ENCODE measurements around the gene KLHDC4. TPM values are rescaled to one million over a fixed set of nuclear protein-coding genes. Genes with fewer than 3 reads are reported as not detected.

Gene KLHDC4
- total and polyA plus RNA-seq, 8 donors, result 25.5 to 119 (median 43.5) TPM

GRCh38 chr16:87766485-87766797, 655 bp upstream of the KLHDC4 start:
- no peaks in the 10 kb centered on the region for H3K27me3 ChIP-seq
- no peaks in the 10 kb centered on the region for H3K9me3 ChIP-seq
- whole genome bisulfite sequencing, 5 donors, result 36 to 56% (median 41%) methylated on average over 17 of the region's 17 CpGs
- intact Hi-C loops (cut with DNase I; ENCODE audit: low total_unique reads), result no loop called here
- H3K27ac ChIP-seq, result peak overlapping the region; percentile 91 to 98 (median 93)
- no peak for DNase-seq
- peak overlapping the region; percentile 90 to 99 (median 96) for H3K4me3 ChIP-seq
- peaks cover 14 to 44% (median 29%) of the 10 kb centered on the region in 4 donors for H3K4me1 ChIP-seq
- peaks cover 4 to 28% (median 25%) of the 10 kb centered on the region in 4 donors for H3K36me3 ChIP-seq
- TF ChIP-seq POLR2A (IDR thresholded peaks at IDR 0.05) (no peak), CTCF (IDR thresholded peaks at IDR 0.05) (no peak), EP300 (IDR thresholded peaks at IDR 0.05) (no peak)

GRCh38 chr16:87765473-87765775, 362 bp downstream of the KLHDC4 start:
- H3K27me3 ChIP-seq, result no peaks in the 10 kb centered on the region
- peak overlapping the region; percentile 90 to 99 (median 96) for H3K4me3 ChIP-seq
- peaks cover 14 to 44% (median 29%) of the 10 kb centered on the region in 4 donors for H3K4me1 ChIP-seq
- TF ChIP-seq EP300 (IDR thresholded peaks at IDR 0.05), result no peak
- TF ChIP-seq POLR2AphosphoS5 (IDR thresholded peaks at IDR 0.05), result no peak
- intact Hi-C loops (cut with DNase I; ENCODE audit: low total_unique reads), result no loop called here
- peak in 1 of 2 donors; percentile 70 for DNase-seq
- peak overlapping the region; percentile 91 to 98 (median 93) for H3K27ac ChIP-seq
- no peaks in the 10 kb centered on the region for H3K9me3 ChIP-seq
- peaks cover 4 to 38% (median 35%) of the 10 kb centered on the region in 4 donors for H3K36me3 ChIP-seq
- 0% methylated on average over 16 to 32 of the region's 32 CpGs for WGBS, 5 donors

- Histone ChIP-seq H3K4me1 (peaks cover 14 to 44% (median 29%) of the 10 kb centered on the region in 4 donors), H3K9me3 (no peaks in the 10 kb centered on the region), H3K27ac (peak overlapping the region; percentile 91 to 98 (median 93)), H3K4me3 (peak overlapping the region; percentile 90 to 99 (median 96)), H3K36me3 (peaks cover 4 to 44% (median 41%) of the 10 kb centered on the region in 4 donors), H3K27me3 (no peaks in the 10 kb centered on the region)
- DNase-seq, result no peak
- WGBS, 5 donors, result 24 to 38% (median 27%) methylated on average over 13 to 14 of the region's 14 CpGs
- intact Hi-C loops (cut with DNase I; ENCODE audit: low total_unique reads), result no loop called here
- no peak for TF ChIP-seq POLR2AphosphoS5 (IDR thresholded peaks at IDR 0.05)
- no peak for TF ChIP-seq EP300 (IDR thresholded peaks at IDR 0.05)
- TF ChIP-seq CTCF (IDR thresholded peaks at IDR 0.05), result no peak
- TF ChIP-seq POLR2A (IDR thresholded peaks at IDR 0.05), result no peak
Observed at GRCh38 chr16:87764600-87765472, 950 bp downstream of the KLHDC4 start.

GRCh38 chr16:87762620-87763019, 3.2 kb downstream of the KLHDC4 start:
- H3K27ac ChIP-seq, result no peak overlapping the region
- TF ChIP-seq POLR2A (IDR thresholded peaks at IDR 0.05), result no peak
- TF ChIP-seq CTCF (IDR thresholded peaks at IDR 0.05), result no peak
- TF ChIP-seq EP300 (IDR thresholded peaks at IDR 0.05), result no peak
- TF ChIP-seq POLR2AphosphoS5 (IDR thresholded peaks at IDR 0.05), result no peak
- WGBS, 5 donors, result 91 to 95% (median 92%) methylated on average over 9 of the region's 9 CpGs
- H3K4me3 ChIP-seq, result no peak overlapping the region
- DNase-seq, result no peak
- H3K4me1 ChIP-seq, result peaks cover 14 to 40% (median 27%) of the 10 kb centered on the region in 4 donors
- H3K27me3 ChIP-seq, result no peaks in the 10 kb centered on the region
- intact Hi-C loops (cut with DNase I; ENCODE audit: low total_unique reads), result no loop called here
- H3K36me3 ChIP-seq, result peaks cover 7 to 66% (median 63%) of the 10 kb centered on the region in 4 donors
- no peaks in the 10 kb centered on the region for H3K9me3 ChIP-seq
